GM19372 (cell line): ENCODE data around the gene PCDHB8.
"Not testable (repeated sequence)": the region's sequence is repeated elsewhere in the genome, so short reads cannot be mapped to it uniquely, and the experiment has no call there.

Source experiments
- ATAC-seq: cut with Tn5 transposase; IDR thresholded peaks from one replicate; pipeline ENCODE4 v1.9.1; 2021; ENCODE audit warnings: mild to moderate bottlenecking, low read depth, moderate library complexity; ENCODE audit not compliant: unreplicated experiment

PCDHB8 gene

GRCh38 chr5:141177577-141178191 is at the start of gene PCDHB8:
Gene PCDHB8, plus strand, starts transcription at chr5:141177790. Its CDS starts 245 bp downstream, at chr5:141178035.
- not testable (repeated sequence) for ATAC-seq

DNA sequence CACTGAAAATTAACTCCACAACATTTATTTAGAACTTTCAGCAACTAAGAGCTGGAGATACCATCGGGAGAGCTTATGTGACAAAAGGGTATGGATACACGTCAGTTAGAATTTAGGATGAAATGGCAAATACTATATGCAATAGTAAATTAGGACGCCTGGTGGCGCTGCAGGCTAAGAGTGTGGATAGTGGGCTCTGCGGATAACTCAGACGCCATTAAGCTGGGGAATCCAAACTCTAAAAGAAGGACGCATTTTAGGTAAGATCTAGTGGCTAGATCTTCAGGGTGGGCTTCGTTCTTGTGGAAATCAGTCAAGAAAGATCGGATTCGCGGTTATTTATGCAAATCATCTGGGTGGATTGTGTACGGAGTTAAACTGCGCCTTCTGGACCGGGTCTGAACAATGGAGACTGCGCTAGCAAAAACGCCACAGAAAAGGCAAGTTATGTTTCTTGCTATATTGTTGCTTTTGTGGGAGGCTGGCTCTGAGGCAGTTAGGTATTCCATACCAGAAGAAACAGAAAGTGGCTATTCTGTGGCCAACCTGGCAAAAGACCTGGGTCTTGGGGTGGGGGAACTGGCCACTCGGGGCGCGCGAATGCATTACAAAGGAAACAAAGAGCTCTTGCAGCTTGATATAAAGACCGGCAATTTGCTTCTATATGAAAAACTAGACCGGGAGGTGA is 42.4 kb upstream of the PCDHB8 start, which contains the start of gene PCDHB5:
Gene PCDHB5, plus strand, starts transcription at position 177 of the 688 bp plus-strand sequence. Its CDS starts 229 bp downstream, at position 406.
- no peak for ATAC-seq

- no peak for ATAC-seq
Measured at GRCh38 chr5:141135718-141136266, 41.8 kb upstream of the PCDHB8 start.

DNA sequence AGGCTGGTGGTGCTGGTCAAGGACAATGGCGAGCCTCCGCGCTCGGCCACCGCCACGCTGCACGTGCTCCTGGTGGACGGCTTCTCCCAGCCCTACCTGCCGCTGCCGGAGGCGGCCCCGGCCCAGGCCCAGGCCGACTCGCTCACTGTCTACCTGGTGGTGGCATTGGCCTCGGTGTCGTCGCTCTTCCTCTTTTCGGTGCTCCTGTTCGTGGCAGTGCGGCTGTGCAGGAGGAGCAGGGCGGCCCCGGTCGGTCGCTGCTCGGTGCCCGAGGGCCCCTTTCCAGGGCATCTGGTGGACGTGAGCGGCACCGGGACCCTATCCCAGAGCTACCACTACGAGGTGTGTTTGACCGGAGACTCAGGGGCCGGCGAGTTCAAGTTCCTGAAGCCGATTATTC is 40.2 kb upstream of the PCDHB8 start:
- not testable (repeated sequence) for ATAC-seq

- ATAC-seq = no peak
Measured at GRCh38 chr5:141149812-141150211, 27.8 kb upstream of the PCDHB8 start, which contains the start of gene PCDHB6. Gene PCDHB6, plus strand, starts transcription at chr5:141150057. Its CDS starts 201 bp downstream, at chr5:141150258.

GRCh38 chr5:141150224-141150992 is 27.2 kb upstream of the PCDHB8 start:
- ATAC-seq = no peak

DNA sequence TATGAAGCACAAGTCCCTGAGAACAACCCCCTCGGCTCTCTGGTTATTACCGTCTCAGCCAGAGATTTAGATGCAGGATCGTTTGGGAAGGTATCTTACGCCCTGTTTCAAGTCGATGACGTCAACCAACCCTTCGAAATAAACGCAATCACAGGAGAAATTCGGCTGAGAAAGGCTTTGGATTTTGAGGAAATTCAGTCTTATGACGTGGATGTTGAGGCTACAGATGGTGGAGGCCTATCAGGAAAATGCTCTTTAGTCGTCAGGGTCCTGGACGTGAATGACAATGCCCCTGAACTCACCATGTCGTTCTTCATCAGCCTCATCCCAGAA is 26.6 kb upstream of the PCDHB8 start:
- no peak for ATAC-seq

DNA sequence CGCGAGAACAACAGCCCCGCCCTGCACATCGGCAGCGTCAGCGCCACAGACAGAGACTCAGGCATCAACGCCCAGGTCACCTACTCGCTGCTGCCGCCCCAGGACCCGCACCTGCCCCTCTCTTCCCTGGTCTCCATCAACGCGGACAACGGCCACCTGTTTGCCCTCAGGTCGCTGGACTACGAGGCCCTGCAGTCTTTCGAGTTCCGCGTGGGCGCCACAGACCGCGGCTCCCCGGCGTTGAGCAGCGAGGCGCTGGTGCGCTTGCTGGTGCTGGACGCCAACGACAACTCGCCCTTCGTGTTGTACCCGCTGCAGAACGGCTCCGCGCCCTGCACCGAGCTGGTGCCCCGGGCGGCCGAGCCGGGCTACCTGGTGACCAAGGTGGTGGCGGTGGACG is 26.0 kb upstream of the PCDHB8 start:
- not testable (repeated sequence) for ATAC-seq

GRCh38 chr5:141152096-141152495 is 25.5 kb upstream of the PCDHB8 start:
- ATAC-seq = not testable (repeated sequence)

- no peak for ATAC-seq
Measured at GRCh38 chr5:141155540-141156374, 21.8 kb upstream of the PCDHB8 start.

DNA sequence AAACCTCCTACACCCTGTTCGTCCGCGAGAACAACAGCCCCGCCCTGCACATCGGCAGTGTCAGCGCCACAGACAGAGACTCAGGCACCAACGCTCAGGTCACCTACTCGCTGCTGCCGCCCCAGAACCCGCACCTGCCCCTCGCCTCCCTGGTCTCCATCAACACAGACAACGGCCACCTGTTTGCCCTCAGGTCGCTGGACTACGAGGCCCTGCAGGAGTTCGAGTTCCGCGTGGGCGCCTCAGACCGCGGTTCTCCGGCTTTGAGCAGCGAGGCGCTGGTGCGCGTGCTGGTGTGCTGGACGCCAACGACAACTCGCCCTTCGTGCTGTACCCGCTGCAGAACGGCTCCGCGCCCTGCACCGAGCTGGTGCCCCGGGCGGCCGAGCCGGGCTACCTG is 20.2 kb upstream of the PCDHB8 start:
- not testable (repeated sequence) for ATAC-seq

- not testable (repeated sequence) for ATAC-seq
Measured at GRCh38 chr5:141157901-141158300, 19.7 kb upstream of the PCDHB8 start.

GRCh38 chr5:141172381-141173204 is 5.0 kb upstream of the PCDHB8 start, which contains the start of gene PCDHB7:
Gene PCDHB7, plus strand, starts transcription at chr5:141172644. Its CDS starts 192 bp downstream, at chr5:141172836.
- ATAC-seq = no peak

DNA sequence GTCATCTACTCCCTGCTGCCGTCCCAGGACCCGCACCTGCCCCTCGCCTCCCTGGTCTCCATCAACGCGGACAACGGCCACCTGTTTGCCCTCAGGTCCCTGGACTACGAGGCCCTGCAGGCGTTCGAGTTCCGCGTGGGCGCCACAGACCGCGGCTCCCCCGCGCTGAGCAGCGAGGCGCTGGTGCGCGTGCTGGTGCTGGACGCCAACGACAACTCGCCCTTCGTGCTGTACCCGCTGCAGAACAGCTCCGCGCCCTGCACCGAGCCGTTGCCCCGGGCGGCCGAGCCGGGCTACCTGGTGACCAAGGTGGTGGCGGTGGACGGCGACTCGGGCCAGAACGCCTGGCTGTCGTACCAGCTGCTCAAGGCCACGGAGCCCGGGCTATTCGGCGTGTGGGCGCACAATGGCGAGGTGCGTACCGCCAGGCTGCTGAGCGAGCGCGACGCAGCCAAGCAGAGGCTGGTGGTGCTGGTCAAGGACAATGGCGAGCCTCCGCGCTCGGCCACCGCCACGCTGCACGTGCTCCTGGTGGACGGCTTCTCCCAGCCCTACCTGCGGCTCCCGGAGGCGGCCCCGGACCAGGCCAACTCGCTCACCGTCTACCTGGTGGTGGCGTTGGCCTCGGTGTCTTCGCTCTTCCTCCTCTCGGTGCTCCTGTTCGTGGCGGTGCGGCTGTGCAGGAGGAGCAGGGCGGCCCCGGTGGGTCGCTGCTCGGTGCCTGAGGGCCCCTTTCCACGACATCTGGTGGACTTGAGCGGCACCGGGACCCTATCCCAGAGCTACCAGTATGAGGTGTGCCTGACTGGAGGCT is 3.1 kb upstream of the PCDHB8 start:
- ATAC-seq = not testable (repeated sequence)

DNA sequence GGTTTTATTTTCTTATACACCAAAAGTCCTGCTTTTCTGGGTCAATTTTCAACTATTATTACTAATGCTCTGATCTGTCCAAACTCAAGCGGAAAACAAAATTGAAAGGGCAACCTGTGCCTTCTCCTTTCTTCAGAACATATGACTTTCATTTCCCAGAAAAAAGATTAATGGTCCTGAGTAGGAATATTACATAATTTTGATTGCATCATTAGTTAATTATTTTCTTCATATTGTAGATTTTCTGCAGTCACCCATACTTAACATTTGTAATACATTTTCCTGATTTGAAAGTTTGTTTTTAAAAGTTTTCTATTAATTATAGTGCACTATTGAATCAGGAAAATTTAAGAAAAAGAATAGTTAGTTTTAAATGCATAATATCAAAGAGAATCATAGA is 1.7 kb upstream of the PCDHB8 start:
- ATAC-seq = no peak

DNA sequence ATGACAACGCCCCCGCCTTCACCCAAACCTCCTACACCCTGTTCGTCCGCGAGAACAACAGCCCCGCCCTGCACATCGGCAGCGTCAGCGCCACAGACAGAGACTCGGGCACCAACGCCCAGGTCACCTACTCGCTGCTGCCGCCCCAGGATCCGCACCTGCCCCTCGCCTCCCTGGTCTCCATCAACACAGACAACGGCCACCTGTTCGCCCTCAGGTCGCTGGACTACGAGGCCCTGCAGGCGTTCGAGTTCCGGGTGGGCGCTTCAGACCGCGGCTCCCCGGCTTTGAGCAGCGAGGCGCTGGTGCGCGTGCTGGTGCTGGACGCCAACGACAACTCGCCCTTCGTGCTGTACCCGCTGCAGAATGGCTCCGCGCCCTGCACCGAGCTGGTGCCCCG is 1.8 kb downstream of the PCDHB8 start:
- not testable (repeated sequence) for ATAC-seq

DNA sequence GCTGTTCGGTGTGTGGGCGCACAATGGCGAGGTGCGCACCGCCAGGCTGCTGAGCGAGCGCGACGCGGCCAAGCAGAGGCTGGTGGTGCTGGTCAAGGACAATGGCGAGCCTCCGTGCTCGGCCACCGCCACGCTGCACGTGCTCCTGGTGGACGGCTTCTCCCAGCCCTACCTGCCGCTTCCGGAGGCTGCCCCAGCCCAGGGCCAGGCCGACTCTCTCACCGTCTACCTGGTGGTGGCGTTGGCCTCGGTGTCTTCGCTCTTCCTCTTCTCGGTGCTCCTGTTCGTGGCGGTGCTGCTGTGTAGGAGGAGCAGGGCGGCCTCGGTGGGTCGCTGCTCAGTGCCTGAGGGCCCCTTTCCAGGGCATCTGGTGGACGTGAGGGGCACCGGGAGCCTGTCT is 2.3 kb downstream of the PCDHB8 start:
- not testable (repeated sequence) for ATAC-seq

GRCh38 chr5:141180313-141180712 is 2.7 kb downstream of the PCDHB8 start:
- no peak for ATAC-seq
